A549 (cell line): ENCODE results near the gene MED16. TPM values are rescaled to one million over a fixed set of nuclear protein-coding genes. Genes with fewer than 3 reads are reported as not detected.
"Not testable (repeated sequence)": the region's sequence is repeated elsewhere in the genome, so short reads cannot be mapped to it uniquely, and the experiment has no call there.

Experiments used
- ATAC-seq, 2 experiments: fragments of 200-7000 bp in 1 of 2; fragments of >200 bp in 1 of 2; cut with Nextera tagmentation in 1 of 2; cut with Tn5 transposase in 1 of 2; 3 replicates each; pipeline versions ENCODE4 v1.8.0 to v1.9.1; 2018 to 2020; ENCODE audit warnings: mild to moderate bottlenecking in 1 of 2, moderate library complexity in 1 of 2
- CTCF ChIA-PET: fragments of 300-600 bp; sonication (Branson Sonifier 250); formaldehyde crosslinking; extraction: SDS; loops from one replicate; lab custom pipeline; 2021; ENCODE audit warnings: antibody characterized with exemption, inconsistent platforms; lab: Yijun Ruan, JAX
- POLR2A ChIA-PET: fragments of 350-600 bp; formaldehyde crosslinking; extraction: SDS; loops from one replicate; lab custom pipeline; 2021; ENCODE audit warnings: antibody characterized with exemption, inconsistent platforms; lab: Yijun Ruan, JAX
- DNase-seq, 2 experiments: peaks; one replicate each; pipeline versions ENCODE4 v3.0.0 to v3.0.0-alpha.2; 2011 to 2016; ENCODE audit warnings: low read depth in 1 of 2, low spot score in 1 of 2
- FAIRE-seq: peaks from 2 replicates; lab custom pipeline; 2011; peaks lifted over from hg19 to GRCh38; lab: Jason Lieb, UNC
- H3K27ac ChIP-seq, 2 experiments: fragments of >200 bp; sonication (Bioruptor Twin); formaldehyde crosslinking; 3 replicates each; pipeline ENCODE4 v1.5.1; 2016 to 2017
- H3K4me1 ChIP-seq: fragments of >200 bp; sonication (Bioruptor Twin); formaldehyde crosslinking; 3 replicates; pipeline ENCODE4 v1.6.1; 2016
- H3K4me2 ChIP-seq: fragments of >200 bp; sonication (Bioruptor Twin); formaldehyde crosslinking; 3 replicates; pipeline ENCODE4 v1.6.1; 2016
- H3K4me3 ChIP-seq: fragments of >200 bp; sonication (Bioruptor Twin); formaldehyde crosslinking; 3 replicates; pipeline ENCODE4 v1.5.1; 2016
- H3K9me3 ChIP-seq: fragments of >200 bp; sonication (Bioruptor Twin); formaldehyde crosslinking; 3 replicates; pipeline ENCODE4 v1.6.1; 2016
- BHLHE40 ChIP-seq: IDR thresholded peaks from 2 replicates; pipeline ENCODE4 v1.6.1; 2012; ENCODE audit warnings: low read depth, low read length, inconsistent platforms
- EHF ChIP-seq: fragments of 250-450 bp; sonication (Bioruptor Pico); IDR thresholded peaks from 2 replicates; pipeline ENCODE4 v1.5.0; 2020; ENCODE audit warnings: mild to moderate bottlenecking
- ESRRA ChIP-seq: fragments of 150-350 bp; IDR thresholded peaks from 2 replicates; pipeline ENCODE4 v1.6.1; 2014; ENCODE audit warnings: mild to moderate bottlenecking, low read length, borderline replicate concordance
- JUN ChIP-seq, 2 experiments: fragments of >200 bp; sonication (Bioruptor Twin); formaldehyde crosslinking; IDR thresholded peaks; 2 replicates in 1 of 2; 3 replicates in 1 of 2; pipeline ENCODE4 v1.6.1; 2016 to 2017
- KDM1A ChIP-seq: fragments of 200-600 bp; sonication (generic); IDR thresholded peaks from 2 replicates; pipeline ENCODE4 v1.6.1; 2016; ENCODE audit warnings: low read depth, mild to moderate bottlenecking
- KDM5A ChIP-seq: fragments of 200-600 bp; sonication (generic); IDR thresholded peaks from 2 replicates; pipeline ENCODE4 v1.6.1; 2016; ENCODE audit warnings: antibody characterized with exemption, mild to moderate bottlenecking
- MYC ChIP-seq: IDR thresholded peaks from 2 replicates; pipeline ENCODE4 v1.6.1; 2012; ENCODE audit warnings: mild to moderate bottlenecking, inconsistent platforms, low read length, improper control_type of control experiment, borderline replicate concordance
- NFE2L2 ChIP-seq: fragments of 150-350 bp; conservative IDR thresholded peaks from 2 replicates; pipeline ENCODE4 v1.6.1; 2014; ENCODE audit warnings: low read length
- NPAS2 ChIP-seq: fragments of 250-450 bp; sonication (Bioruptor Pico); IDR thresholded peaks from 2 replicates; pipeline ENCODE4 v1.8.0; 2022; ENCODE audit warnings: mild to moderate bottlenecking, moderate library complexity, borderline replicate concordance
- POLR2AphosphoS2 ChIP-seq: conservative IDR thresholded peaks from 2 replicates; pipeline ENCODE4 v1.6.1; 2012; ENCODE audit warnings: low read length, improper control_type of control experiment, inconsistent platforms
- RCOR1 ChIP-seq: fragments of 150-350 bp; IDR thresholded peaks from 2 replicates; pipeline ENCODE4 v1.6.1; 2014; ENCODE audit warnings: antibody characterized with exemption, low read length, low read depth
- SMC3 ChIP-seq: fragments of >200 bp; sonication (Bioruptor Twin); formaldehyde crosslinking; IDR thresholded peaks from 3 replicates; pipeline ENCODE4 v1.6.1; 2018; ENCODE audit warnings: inconsistent platforms
- TFCP2L1 ChIP-seq: fragments of 250-450 bp; sonication (Bioruptor Pico); IDR thresholded peaks from 2 replicates; pipeline ENCODE4 v1.5.0; 2021; ENCODE audit warnings: mild to moderate bottlenecking
- ZSCAN20 ChIP-seq: fragments of 250-450 bp; sonication (Bioruptor Pico); IDR thresholded peaks from 2 replicates; pipeline ENCODE4 v1.8.0; 2022; ENCODE audit warnings: mild to moderate bottlenecking, moderate library complexity
- WGBS: methylation state at CpG from one replicate; pipeline ENCODE4 v1.1.6; 2017; ENCODE audit errors: missing lambda C conversion rate; 5-methylcytosine and 5-hydroxymethylcytosine counted together
- polyA plus RNA-seq, 4 experiments: library from polyadenylated mRNA; depleted of rRNA in 3 of 4; stranded (reverse); fragments of >200 nt; fragmentation: RNase III in 1 of 4; extraction: RNeasy Plus Mini Kit Qiagen cat#74134 plus additional on column Dnase treatment in 1 of 4; gene quantifications; 2 replicates in 3 of 4; 3 replicates in 1 of 4; pipeline ENCODE4 v1.2.3, GENCODE V29; 2011 to 2017
- TF ChIP-seq, protein P1 (sequence below): fragments of >200 bp; sonication (Bioruptor Twin); formaldehyde crosslinking; IDR thresholded peaks from 2 replicates; pipeline ENCODE4 v1.6.1; 2016
- TF ChIP-seq, protein P2 (sequence below): fragments of 450-650 bp; IDR thresholded peaks from 2 replicates; pipeline ENCODE4 v1.6.1; 2014; ENCODE audit warnings: antibody characterized with exemption
- TF ChIP-seq, protein P3 (sequence below): IDR thresholded peaks from 2 replicates; pipeline ENCODE4 v1.6.1; 2012
- TF ChIP-seq, protein P4 (sequence below): fragments of 150-350 bp; IDR thresholded peaks from 2 replicates; pipeline ENCODE4 v1.6.1; 2014; ENCODE audit warnings: low read depth, mild to moderate bottlenecking, low read length

MED16 gene
- polyA plus RNA-seq, 2 of the 4 experiments (the other 2 are of a cell fraction), result 8.0 to 12.7 TPM

DNA sequence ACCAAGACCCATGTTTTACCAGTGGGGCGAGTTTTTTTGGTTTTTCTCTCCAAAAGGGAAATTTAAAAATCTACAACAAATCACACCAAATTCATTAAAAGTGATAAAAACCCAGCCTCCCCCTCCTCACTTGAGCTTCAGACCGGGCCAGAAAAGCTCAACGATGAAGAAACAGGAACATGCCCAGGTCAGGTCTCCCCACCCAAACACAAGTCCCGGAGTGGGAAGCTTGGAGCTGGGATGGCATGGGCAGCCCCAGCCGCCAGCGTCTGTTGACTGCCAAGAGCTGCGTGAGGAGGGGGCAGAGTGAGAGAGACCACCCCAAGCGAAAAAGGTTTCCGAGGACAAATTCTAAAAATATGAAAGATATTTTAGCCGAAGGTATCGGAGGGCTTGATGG is 4.0 kb upstream of the MED16 start:
- 96% methylated on average over 11 of the region's 11 CpGs for WGBS
- ChIA-PET CTCF (interaction anchor here (0.7 to 1.5 kb wide), 4 partner anchors 8 to 85 kb away, joined by 3 to 4 read pairs (median 4); no protein-coding TSS in a partner anchor), POLR2A (no interaction called here)
- Histone ChIP-seq H3K4me2 (no peak overlapping the region), H3K9me3 (no peaks in the 10 kb centered on the region), H3K27ac (no peak overlapping the region), H3K4me1 (peaks cover 5% of the 10 kb centered on the region; the same call in 1 of the 3 replicates), H3K4me3 (no peak overlapping the region)
- no peak for TF ChIP-seq RCOR1
- TF ChIP-seq, protein P1, sequence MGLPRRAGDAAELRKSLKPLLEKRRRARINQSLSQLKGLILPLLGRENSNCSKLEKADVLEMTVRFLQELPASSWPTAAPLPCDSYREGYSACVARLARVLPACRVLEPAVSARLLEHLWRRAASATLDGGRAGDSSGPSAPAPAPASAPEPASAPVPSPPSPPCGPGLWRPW, result no peak
- FAIRE-seq (no peak), ATAC-seq (no peak), DNase-seq (no peak)

DNA sequence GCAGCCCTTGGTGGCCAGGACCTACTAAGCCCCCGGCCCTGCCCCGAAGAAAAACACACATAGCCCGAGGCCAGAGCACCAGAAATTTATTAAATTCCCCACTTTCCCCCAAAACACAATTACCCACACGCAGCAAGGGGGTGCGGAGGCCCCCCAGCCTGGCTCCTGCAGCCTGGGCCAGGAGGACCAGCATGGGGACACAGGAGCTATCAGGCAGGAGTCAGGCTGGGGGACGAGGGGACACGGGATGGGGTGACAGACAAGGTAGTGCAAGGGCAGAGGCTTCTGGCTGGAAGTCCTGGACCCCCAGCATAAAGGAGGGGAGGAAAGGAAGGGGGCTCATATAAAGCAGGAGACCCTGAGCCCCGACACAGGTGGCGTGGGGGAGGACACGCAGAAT is 3.4 kb upstream of the MED16 start:
- DNase-seq, result no peak
- CTCF ChIA-PET, result interaction anchor here (0.7 to 1.9 kb wide), 6 partner anchors 9 to 85 kb away, joined by 3 to 8 read pairs (median 4); no protein-coding TSS in a partner anchor
- POLR2A ChIA-PET, result no interaction called here
- Histone ChIP-seq H3K9me3 (no peaks in the 10 kb centered on the region), H3K4me1 (peaks cover 5% of the 10 kb centered on the region; the same call in 1 of the 3 replicates), H3K4me2 (no peak overlapping the region), H3K4me3 (no peak overlapping the region), H3K27ac (no peak overlapping the region)
- ATAC-seq, result no peak
- no peak for FAIRE-seq
- 96% methylated on average over 8 of the region's 10 CpGs for WGBS
- TF ChIP-seq ZSCAN20, result no peak

DNA sequence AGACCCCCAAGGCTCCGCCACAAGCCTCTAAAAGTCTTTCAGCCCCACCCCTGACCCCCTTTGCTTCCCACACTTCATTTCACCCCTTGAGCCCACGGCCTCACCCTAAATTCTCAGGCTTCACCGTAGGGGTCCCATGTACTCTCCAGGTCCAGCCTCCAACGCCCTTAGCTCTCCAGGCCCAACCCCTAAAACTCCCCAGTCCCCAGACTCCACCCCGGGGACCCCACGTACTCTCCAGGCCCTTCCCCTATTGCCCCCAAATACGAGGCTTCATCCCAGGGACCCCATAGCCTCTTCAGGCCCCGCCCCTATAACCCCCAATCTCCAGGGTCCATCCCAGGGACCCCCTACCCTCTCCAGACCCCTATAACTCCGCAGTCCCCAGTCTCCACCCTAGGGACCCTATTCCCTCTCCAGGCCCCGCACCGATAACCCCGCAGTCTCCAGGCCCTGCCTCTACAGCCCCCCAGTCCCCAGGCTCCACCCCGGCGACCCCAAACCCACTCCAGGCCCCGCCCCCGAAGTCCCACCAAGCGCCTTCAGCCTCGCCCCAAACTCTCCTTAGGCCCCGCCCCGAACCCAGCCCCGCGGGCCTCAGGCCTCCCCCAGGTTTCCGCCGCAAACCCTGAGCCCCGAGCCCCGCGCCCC is 619 bp downstream of the MED16 start:
- H3K27ac ChIP-seq, result peak overlapping the region; percentile 98 to 100
- no peaks in the 10 kb centered on the region for H3K4me1 ChIP-seq
- ChIA-PET POLR2A (interaction anchor here (1.1 kb wide), 2 partner anchors 13 to 31 kb away, joined by 3 to 8 read pairs; no protein-coding TSS in a partner anchor), CTCF (interaction anchor here (0.8 to 1.4 kb wide), 2 partner anchors 14 to 89 kb away, joined by 3 to 5 read pairs; no protein-coding TSS in a partner anchor)
- DNase-seq (no peak), FAIRE-seq (no peak), ATAC-seq (peak in 1 of 2 experiments; percentile 6; a peak in 1 of 6 replicates)
- 34% methylated on average over 5 of the region's 27 CpGs for WGBS
- no peak for TF ChIP-seq TFCP2L1 (CRISPR knock-in tag)
- no peak for TF ChIP-seq POLR2AphosphoS2
- no peak for TF ChIP-seq NFE2L2
- no peak for TF ChIP-seq NPAS2 (CRISPR knock-in tag)
- TF ChIP-seq BHLHE40, result no peak
- TF ChIP-seq JUN (IDR thresholded peaks at IDR 0.05), result no peak
- no peak for TF ChIP-seq KDM1A
- TF ChIP-seq, protein P2, sequence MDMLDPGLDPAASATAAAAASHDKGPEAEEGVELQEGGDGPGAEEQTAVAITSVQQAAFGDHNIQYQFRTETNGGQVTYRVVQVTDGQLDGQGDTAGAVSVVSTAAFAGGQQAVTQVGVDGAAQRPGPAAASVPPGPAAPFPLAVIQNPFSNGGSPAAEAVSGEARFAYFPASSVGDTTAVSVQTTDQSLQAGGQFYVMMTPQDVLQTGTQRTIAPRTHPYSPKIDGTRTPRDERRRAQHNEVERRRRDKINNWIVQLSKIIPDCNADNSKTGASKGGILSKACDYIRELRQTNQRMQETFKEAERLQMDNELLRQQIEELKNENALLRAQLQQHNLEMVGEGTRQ, result no peak
- TF ChIP-seq ESRRA, result no peak
- TF ChIP-seq, protein P3, sequence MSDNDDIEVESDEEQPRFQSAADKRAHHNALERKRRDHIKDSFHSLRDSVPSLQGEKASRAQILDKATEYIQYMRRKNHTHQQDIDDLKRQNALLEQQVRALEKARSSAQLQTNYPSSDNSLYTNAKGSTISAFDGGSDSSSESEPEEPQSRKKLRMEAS, result no peak
- no peak for TF ChIP-seq EHF (CRISPR knock-in tag)
- TF ChIP-seq, protein P4, sequence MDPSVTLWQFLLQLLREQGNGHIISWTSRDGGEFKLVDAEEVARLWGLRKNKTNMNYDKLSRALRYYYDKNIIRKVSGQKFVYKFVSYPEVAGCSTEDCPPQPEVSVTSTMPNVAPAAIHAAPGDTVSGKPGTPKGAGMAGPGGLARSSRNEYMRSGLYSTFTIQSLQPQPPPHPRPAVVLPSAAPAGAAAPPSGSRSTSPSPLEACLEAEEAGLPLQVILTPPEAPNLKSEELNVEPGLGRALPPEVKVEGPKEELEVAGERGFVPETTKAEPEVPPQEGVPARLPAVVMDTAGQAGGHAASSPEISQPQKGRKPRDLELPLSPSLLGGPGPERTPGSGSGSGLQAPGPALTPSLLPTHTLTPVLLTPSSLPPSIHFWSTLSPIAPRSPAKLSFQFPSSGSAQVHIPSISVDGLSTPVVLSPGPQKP, result no peak
- no peak for TF ChIP-seq SMC3
- no peak for TF ChIP-seq MYC
- TF ChIP-seq KDM5A, result no peak
- TF ChIP-seq, all 56 proteins: peak for 0
- Histone ChIP-seq H3K9me3 (no peaks in the 10 kb centered on the region), H3K4me3 (peak overlapping the region; percentile 89), H3K4me2 (peak overlapping the region; percentile 95)

DNA sequence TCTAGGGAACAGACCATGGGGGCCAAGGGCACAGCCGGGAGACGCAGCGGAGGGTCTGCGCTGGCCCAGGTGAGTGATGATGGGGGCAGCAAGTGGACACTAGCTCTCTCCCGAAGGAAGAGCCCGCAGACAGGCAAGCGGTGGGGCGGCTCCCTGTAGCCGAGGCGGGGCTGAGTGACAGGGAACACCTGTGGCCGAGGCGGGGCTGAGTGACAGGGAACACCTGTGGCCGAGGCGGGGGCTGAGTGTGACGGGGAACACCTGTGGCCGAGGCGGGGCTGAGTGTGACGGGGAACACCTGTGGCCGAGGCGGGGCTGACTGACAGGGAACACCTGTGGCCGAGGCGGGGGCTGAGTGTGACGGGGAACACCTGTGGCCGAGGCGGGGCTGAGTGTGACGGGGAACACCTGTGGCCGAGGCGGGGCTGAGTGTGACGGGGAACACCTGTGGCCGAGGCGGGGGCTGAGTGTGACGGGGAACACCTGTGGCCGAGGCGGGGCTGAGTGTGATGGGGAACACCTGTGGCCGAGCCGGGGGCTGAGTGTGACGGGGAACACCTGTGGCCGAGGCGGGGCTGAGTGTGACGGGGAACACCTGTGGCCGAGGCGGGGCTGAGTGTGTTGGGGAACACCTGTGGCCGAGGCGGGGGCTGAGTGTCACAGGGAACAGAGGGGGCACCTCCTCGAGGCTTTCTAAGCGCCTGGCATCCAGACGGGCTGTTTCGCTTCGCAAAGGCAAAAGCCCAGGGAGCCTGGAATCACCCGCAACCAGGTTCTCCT is 1.4 kb downstream of the MED16 start:
- H3K4me1 ChIP-seq, ATAC-seq, FAIRE-seq, DNase-seq, POLR2A ChIA-PET, H3K9me3 ChIP-seq, CTCF ChIA-PET: not testable (repeated sequence)
- H3K4me3 ChIP-seq, result peak overlapping the region; percentile 89; the same call in 2 of the 3 replicates
- H3K27ac ChIP-seq, result peak overlapping the region in 1 of 2 experiments; percentile 100; a peak in 3 of 6 replicates
- peak overlapping the region; percentile 95 for H3K4me2 ChIP-seq
- WGBS, result 87% methylated on average over 15 of the region's 50 CpGs
